WTC11 (cell line): ENCODE data around the gene TMEM151B. TPM values are rescaled to one million over a fixed set of nuclear protein-coding genes. Genes with fewer than 3 reads are reported as not detected.

ENCODE experiments used
- ATF1 ChIP-seq: sonication (generic); formaldehyde crosslinking; IDR thresholded peaks from 2 replicates; pipeline ENCODE4 v1.8.1; 2023; ENCODE audit warnings: mild to moderate bottlenecking, moderate library complexity, missing genetic modification reagents
- CREM ChIP-seq: sonication (generic); formaldehyde crosslinking; IDR thresholded peaks from 2 replicates; pipeline ENCODE4 v1.8.1; 2022; ENCODE audit warnings: mild to moderate bottlenecking, missing genetic modification reagents, moderate library complexity
- E2F1 ChIP-seq: sonication (generic); formaldehyde crosslinking; IDR thresholded peaks from 2 replicates; pipeline ENCODE4 v1.8.0; 2022; ENCODE audit warnings: mild to moderate bottlenecking, missing genetic modification reagents
- ESRRA ChIP-seq: sonication (generic); formaldehyde crosslinking; IDR thresholded peaks from 2 replicates; pipeline ENCODE4 v1.8.1; 2022; ENCODE audit warnings: mild to moderate bottlenecking, missing genetic modification reagents, borderline replicate concordance
- FOXJ3 ChIP-seq: sonication (generic); formaldehyde crosslinking; IDR thresholded peaks from 2 replicates; pipeline ENCODE4 v1.9.0; 2021; ENCODE audit warnings: missing genetic modification reagents, mild to moderate bottlenecking, borderline replicate concordance
- FOXK1 ChIP-seq: sonication (generic); formaldehyde crosslinking; IDR thresholded peaks from 2 replicates; pipeline ENCODE4 v1.8.0; 2022; ENCODE audit warnings: mild to moderate bottlenecking, moderate library complexity, missing genetic modification reagents
- FOXP1 ChIP-seq: sonication (generic); formaldehyde crosslinking; IDR thresholded peaks from 2 replicates; pipeline ENCODE4 v1.8.0; 2022; ENCODE audit warnings: missing genetic modification reagents, mild to moderate bottlenecking, moderate library complexity, borderline replicate concordance
- FOXP4 ChIP-seq: sonication (generic); formaldehyde crosslinking; IDR thresholded peaks from 2 replicates; pipeline ENCODE4 v1.8.0; 2022; ENCODE audit warnings: mild to moderate bottlenecking, missing genetic modification reagents
- GTF2I ChIP-seq: fragments of 250-450 bp; sonication (Bioruptor Pico); conservative IDR thresholded peaks from 2 replicates; pipeline ENCODE4 v1.4.0; 2021; ENCODE audit warnings: mild to moderate bottlenecking
- HMGA2 ChIP-seq: fragments of 250-450 bp; sonication (Bioruptor Pico); IDR thresholded peaks from 2 replicates; pipeline ENCODE4 v1.4.0; 2021; ENCODE audit warnings: mild to moderate bottlenecking, moderate library complexity
- JAZF1 ChIP-seq: fragments of 250-450 bp; sonication (Bioruptor Pico); IDR thresholded peaks from 2 replicates; pipeline ENCODE4 v1.9.0; 2021; ENCODE audit warnings: moderate library complexity, mild to moderate bottlenecking, inconsistent platforms
- KAT7 ChIP-seq: sonication (generic); formaldehyde crosslinking; IDR thresholded peaks from 2 replicates; pipeline ENCODE4 v1.8.1; 2023; ENCODE audit warnings: missing genetic modification reagents, mild to moderate bottlenecking, borderline replicate concordance
- NFE2L1 ChIP-seq: sonication (generic); formaldehyde crosslinking; IDR thresholded peaks from 2 replicates; pipeline ENCODE4 v1.8.1; 2023; ENCODE audit warnings: missing genetic modification reagents
- NR1H2 ChIP-seq: sonication (generic); formaldehyde crosslinking; IDR thresholded peaks from 2 replicates; pipeline ENCODE4 v1.9.0; 2021; ENCODE audit warnings: mild to moderate bottlenecking, moderate library complexity, missing genetic modification reagents
- NR2C2 ChIP-seq: sonication (generic); formaldehyde crosslinking; IDR thresholded peaks from 2 replicates; pipeline ENCODE4 v1.8.0; 2022; ENCODE audit warnings: mild to moderate bottlenecking, missing genetic modification reagents
- PRRX2 ChIP-seq: fragments of 250-450 bp; sonication (Bioruptor Pico); IDR thresholded peaks from 2 replicates; pipeline ENCODE4 v1.8.0; 2021; ENCODE audit warnings: mild to moderate bottlenecking
- SMAD3 ChIP-seq: sonication (generic); formaldehyde crosslinking; IDR thresholded peaks from 2 replicates; pipeline ENCODE4 v1.8.0; 2022; ENCODE audit warnings: missing genetic modification reagents, mild to moderate bottlenecking, borderline replicate concordance
- ZNF232 ChIP-seq: sonication (generic); formaldehyde crosslinking; IDR thresholded peaks from 2 replicates; pipeline ENCODE4 v1.8.0; 2022; ENCODE audit warnings: mild to moderate bottlenecking, missing genetic modification reagents
- ZNF317 ChIP-seq: sonication (generic); formaldehyde crosslinking; IDR thresholded peaks from 2 replicates; pipeline ENCODE4 v1.8.1; 2023; ENCODE audit warnings: low read depth, mild to moderate bottlenecking, moderate library complexity, missing genetic modification reagents, borderline replicate concordance
- ZNF396 ChIP-seq: fragments of 250-450 bp; sonication (Bioruptor Pico); IDR thresholded peaks from 2 replicates; pipeline ENCODE4 v1.8.0; 2021; ENCODE audit warnings: mild to moderate bottlenecking, moderate library complexity, borderline replicate concordance
- ZNF425 ChIP-seq: fragments of 250-450 bp; sonication (Bioruptor Pico); conservative IDR thresholded peaks from 2 replicates; pipeline ENCODE4 v1.9.0; 2021; ENCODE audit warnings: mild to moderate bottlenecking
- total RNA-seq: library from RNA; stranded (reverse); gene quantifications from 3 replicates; pipeline ENCODE4 v1.2.3, GENCODE V29; 2021
- TF ChIP-seq, protein P1 (sequence below): fragments of 200-600 bp; IDR thresholded peaks from 2 replicates; pipeline ENCODE4 v1.8.0; 2022; ENCODE audit warnings: antibody characterized with exemption
- TF ChIP-seq, protein P2 (sequence below): sonication (generic); formaldehyde crosslinking; IDR thresholded peaks from 2 replicates; pipeline ENCODE4 v1.8.1; 2022; ENCODE audit warnings: low read depth, mild to moderate bottlenecking, moderate library complexity, missing genetic modification reagents, borderline replicate concordance
- TF ChIP-seq, protein P3 (sequence below): fragments of 250-450 bp; sonication (Bioruptor Pico); IDR thresholded peaks from 2 replicates; pipeline ENCODE4 v1.9.0; 2021; ENCODE audit warnings: mild to moderate bottlenecking
- TF ChIP-seq, protein P4 (sequence below): sonication (generic); formaldehyde crosslinking; IDR thresholded peaks from 2 replicates; pipeline ENCODE4 v1.8.0; 2023; ENCODE audit warnings: mild to moderate bottlenecking, missing genetic modification reagents

The TMEM151B gene
- total RNA-seq, 1 experiment from 2014 or later: 5.5 TPM

DNA sequence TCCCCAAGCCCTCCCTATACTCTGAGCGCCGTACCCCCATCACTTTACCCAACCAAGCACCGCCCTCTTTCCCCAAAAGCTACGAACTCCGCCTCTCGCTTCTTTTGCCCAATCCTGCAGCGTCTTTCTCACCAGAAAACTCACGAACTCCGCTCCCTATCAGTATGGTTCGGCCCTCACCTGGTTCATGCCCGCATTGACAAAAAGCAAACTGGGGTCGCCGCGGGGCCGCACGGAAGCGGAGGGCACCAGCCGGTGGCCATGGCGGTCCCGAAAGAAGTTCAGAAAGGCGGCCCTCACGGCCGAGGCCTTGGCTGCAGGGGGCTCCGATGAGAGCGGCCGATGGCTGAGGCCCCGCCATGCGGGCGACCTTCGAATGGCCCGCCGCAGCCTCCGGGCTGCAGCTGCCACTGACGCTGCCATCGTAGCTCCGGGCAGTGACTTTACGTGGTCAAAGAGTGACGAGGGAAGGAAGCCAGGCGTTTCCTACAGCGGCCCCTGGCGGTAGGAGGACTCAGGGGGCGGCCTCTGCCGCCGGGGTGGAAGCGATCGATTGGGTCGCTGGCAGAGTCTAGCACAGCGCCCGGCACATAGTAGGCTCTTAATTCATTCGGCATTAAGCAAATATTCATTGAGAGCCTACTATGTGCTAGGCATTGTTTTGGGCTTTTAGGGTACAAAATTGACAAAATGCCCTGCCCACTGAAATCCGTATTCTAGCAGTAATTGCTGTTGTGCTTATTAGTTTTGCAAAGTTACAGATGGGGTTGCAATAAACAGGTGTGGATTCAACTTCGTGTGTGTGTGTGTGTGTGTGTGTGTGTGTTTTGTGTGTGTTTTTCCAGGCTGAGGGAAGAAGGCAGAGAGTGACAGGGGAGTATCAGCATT, 42.9 kb downstream of the TMEM151B start, which contains the start of gene AARS2 (continued):
- no peak for TF ChIP-seq FOXJ3 (CRISPR knock-in tag)
- peak; percentile 98 for TF ChIP-seq ZNF232 (CRISPR knock-in tag)
- TF ChIP-seq KAT7 (CRISPR knock-in tag): no peak; the same call in 1 of the 2 replicates
- no peak for TF ChIP-seq ZNF396
- no peak for TF ChIP-seq HMGA2 (CRISPR knock-in tag)
- TF ChIP-seq, protein P1, sequence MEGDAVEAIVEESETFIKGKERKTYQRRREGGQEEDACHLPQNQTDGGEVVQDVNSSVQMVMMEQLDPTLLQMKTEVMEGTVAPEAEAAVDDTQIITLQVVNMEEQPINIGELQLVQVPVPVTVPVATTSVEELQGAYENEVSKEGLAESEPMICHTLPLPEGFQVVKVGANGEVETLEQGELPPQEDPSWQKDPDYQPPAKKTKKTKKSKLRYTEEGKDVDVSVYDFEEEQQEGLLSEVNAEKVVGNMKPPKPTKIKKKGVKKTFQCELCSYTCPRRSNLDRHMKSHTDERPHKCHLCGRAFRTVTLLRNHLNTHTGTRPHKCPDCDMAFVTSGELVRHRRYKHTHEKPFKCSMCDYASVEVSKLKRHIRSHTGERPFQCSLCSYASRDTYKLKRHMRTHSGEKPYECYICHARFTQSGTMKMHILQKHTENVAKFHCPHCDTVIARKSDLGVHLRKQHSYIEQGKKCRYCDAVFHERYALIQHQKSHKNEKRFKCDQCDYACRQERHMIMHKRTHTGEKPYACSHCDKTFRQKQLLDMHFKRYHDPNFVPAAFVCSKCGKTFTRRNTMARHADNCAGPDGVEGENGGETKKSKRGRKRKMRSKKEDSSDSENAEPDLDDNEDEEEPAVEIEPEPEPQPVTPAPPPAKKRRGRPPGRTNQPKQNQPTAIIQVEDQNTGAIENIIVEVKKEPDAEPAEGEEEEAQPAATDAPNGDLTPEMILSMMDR: peak; percentile 90
- peak; percentile 93 for TF ChIP-seq CREM
- TF ChIP-seq ESRRA (CRISPR knock-in tag): peak; percentile 34; the same call in 1 of the 2 replicates
- peak; percentile 93 for TF ChIP-seq FOXK1
- TF ChIP-seq E2F1: peak; percentile 82; the same call in 1 of the 2 replicates
- peak; percentile 74; the same call in 1 of the 2 replicates for TF ChIP-seq NFE2L1 (CRISPR knock-in tag)
- TF ChIP-seq, protein P2, sequence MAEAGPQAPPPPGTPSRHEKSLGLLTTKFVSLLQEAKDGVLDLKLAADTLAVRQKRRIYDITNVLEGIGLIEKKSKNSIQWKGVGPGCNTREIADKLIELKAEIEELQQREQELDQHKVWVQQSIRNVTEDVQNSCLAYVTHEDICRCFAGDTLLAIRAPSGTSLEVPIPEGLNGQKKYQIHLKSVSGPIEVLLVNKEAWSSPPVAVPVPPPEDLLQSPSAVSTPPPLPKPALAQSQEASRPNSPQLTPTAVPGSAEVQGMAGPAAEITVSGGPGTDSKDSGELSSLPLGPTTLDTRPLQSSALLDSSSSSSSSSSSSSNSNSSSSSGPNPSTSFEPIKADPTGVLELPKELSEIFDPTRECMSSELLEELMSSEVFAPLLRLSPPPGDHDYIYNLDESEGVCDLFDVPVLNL (CRISPR knock-in tag): peak; percentile 81; the same call in 1 of the 2 replicates
- TF ChIP-seq, protein P3, sequence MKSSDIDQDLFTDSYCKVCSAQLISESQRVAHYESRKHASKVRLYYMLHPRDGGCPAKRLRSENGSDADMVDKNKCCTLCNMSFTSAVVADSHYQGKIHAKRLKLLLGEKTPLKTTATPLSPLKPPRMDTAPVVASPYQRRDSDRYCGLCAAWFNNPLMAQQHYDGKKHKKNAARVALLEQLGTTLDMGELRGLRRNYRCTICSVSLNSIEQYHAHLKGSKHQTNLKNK: no peak
- no peak for TF ChIP-seq NR2C2 (CRISPR knock-in tag)
- TF ChIP-seq GTF2I (CRISPR knock-in tag): peak; percentile 84
- TF ChIP-seq NR1H2: no peak
- peak; percentile 93 for TF ChIP-seq FOXP1 (CRISPR knock-in tag)
- TF ChIP-seq ATF1 (CRISPR knock-in tag): 0 out of 2 replicates have a peak, but pooled peaks have one; percentile 47
- no peak for TF ChIP-seq JAZF1 (CRISPR knock-in tag)
- TF ChIP-seq FOXP4 (CRISPR knock-in tag): peak; percentile 66; the same call in 1 of the 2 replicates
- TF ChIP-seq ZNF317: peak; percentile 53; the same call in 1 of the 2 replicates
- TF ChIP-seq, protein P4, sequence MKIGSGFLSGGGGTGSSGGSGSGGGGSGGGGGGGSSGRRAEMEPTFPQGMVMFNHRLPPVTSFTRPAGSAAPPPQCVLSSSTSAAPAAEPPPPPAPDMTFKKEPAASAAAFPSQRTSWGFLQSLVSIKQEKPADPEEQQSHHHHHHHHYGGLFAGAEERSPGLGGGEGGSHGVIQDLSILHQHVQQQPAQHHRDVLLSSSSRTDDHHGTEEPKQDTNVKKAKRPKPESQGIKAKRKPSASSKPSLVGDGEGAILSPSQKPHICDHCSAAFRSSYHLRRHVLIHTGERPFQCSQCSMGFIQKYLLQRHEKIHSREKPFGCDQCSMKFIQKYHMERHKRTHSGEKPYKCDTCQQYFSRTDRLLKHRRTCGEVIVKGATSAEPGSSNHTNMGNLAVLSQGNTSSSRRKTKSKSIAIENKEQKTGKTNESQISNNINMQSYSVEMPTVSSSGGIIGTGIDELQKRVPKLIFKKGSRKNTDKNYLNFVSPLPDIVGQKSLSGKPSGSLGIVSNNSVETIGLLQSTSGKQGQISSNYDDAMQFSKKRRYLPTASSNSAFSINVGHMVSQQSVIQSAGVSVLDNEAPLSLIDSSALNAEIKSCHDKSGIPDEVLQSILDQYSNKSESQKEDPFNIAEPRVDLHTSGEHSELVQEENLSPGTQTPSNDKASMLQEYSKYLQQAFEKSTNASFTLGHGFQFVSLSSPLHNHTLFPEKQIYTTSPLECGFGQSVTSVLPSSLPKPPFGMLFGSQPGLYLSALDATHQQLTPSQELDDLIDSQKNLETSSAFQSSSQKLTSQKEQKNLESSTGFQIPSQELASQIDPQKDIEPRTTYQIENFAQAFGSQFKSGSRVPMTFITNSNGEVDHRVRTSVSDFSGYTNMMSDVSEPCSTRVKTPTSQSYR (CRISPR knock-in tag): 0 out of 2 replicates have a peak, but pooled peaks have one; percentile 68
- TF ChIP-seq ZNF425: no peak
- peak; percentile 92 for TF ChIP-seq SMAD3
- TF ChIP-seq PRRX2 (CRISPR knock-in tag): peak; percentile 73; the same call in 1 of the 2 replicates
